HTERT RPE-1 (cell line): ENCODE data around the gene HGD.
"Not testable (repeated sequence)": the region's sequence is repeated elsewhere in the genome, so short reads cannot be mapped to it uniquely, and the experiment has no call there.

ENCODE experiments used
- in situ Hi-C: fragments of 300-500 bp; cut with MboI; formaldehyde crosslinking; loops from 4 replicates; pipeline ENCODE4 v1.14.3; 2020; ENCODE audit warnings: low sequenced_read_pairs

The HGD gene

DNA sequence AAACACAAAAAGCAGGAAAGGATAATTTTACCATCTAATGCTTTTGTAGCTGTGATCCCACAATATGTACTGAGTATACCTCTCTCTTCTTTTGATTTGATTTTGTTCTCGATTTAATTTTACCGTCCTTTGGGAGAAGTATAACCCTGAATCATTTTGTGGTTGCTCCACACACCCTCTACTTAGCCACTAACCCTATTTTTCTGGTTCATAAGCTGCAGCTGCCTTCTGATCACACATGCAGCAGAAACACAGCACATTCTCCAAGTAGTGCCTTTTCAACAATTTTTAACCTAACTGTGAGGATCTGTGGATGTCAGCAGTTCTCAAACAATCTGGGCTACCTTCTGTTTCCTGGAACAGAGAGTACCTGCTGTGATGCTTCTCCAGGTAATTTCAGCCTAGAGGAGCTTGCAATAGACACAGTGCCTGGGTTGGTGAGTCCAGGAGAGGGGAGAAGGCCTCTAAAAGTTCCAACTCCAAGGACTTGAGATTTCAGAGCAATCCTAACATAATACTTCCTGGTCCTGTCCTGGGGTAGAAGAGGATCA is 40.3 kb downstream of the HGD start:
- in situ Hi-C loops: no loop called here

DNA sequence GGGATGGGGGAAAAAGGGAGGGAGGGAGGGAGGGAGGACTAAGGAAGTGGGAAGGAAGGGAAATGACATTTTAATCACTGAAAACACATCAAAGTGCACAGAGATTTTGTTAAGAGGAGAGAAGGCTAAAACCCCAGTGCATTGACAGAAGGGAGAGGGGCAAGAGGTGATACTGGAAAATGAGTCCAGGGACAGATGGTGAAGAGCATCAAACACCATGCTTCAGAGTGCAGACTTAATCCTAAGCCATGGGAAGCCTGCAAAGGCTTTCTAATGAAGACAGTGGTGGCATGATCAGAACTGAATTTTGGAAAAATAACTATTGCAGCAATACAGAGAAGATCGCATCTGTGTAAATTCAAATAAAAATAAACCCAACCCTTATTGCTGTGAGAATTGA is 41.8 kb downstream of the HGD start:
- in situ Hi-C loops: no loop called here

DNA sequence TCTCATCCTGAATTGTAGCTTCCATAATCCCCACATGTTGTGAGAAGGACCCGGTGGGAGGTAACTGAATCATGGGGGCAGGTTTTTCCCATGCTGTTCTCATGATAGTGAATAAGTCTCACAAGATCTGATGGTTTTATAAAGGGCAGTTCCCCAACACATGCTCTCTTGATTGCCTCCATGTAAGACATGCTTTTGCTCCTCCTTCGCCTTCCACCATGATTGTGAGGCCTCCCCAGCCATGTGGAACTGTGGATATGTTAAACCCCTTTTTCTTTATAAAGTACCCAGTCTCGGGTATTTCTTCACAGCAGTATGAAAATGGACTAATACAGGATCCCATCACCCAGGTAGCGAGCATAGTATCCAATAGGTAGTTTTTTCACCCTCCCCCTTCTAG is 43.2 kb downstream of the HGD start:
- in situ Hi-C loops: not testable (repeated sequence)

DNA sequence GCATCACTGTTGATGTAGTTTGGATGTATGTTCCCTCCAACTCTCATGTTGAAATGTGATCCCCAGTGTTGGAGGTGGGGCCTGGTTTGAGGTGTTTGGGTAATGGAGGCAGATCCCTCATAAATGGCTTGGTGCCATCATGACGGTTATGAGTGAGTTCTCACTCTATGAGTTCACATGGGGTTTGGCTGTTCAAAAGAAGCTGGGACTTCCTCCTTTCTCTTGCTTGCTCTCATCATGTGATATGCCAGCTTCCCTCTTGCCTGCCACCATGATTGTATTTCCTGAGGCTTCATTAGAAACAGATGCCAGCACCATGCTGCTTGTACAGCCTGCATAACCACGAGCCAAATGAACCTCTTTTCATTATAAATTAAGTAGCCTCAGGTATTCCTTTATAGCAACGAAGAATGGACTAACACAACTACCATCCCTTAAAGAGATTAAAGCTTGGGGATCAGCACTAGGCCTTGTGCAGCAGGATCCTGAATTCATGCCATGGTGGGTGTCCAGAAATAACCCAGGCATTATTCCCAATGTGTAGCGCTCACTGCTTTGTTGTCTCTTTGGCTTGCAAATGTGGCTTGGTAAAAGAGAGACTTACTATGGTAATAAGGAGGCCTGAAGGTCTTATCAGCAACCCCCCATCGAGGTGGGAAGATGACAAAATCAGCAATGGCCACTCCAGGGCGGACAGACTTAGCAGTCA is 44.0 kb downstream of the HGD start:
- in situ Hi-C loops: no loop called here

DNA sequence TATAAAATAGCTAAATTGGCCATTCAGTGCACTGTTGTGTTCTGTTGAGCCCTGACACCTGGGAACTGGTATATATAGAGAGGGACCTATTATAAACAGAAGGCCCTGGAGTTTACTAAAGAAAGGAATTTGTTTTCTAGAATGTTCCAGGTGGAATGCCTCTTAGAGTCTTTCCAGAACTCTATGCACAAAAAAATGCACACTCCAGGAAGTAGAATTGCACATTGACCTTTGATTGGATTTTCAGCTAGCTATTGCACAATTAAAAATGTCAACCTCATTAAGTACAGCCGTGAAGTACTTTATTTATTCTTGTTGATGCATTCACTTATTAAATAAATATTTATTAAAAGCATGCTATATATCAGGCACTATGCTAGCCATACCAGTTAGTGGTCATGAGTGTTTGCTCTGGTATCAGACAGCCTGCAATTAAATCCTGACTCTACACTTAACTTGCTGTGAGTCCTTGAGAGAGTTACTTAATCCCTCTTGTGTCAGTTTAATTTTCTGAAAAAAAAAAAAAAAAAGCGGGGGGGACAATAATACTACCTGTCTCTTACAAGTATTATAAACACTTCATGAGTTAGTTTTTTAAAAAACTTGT is 45.1 kb downstream of the HGD start:
- in situ Hi-C loops: no loop called here

DNA sequence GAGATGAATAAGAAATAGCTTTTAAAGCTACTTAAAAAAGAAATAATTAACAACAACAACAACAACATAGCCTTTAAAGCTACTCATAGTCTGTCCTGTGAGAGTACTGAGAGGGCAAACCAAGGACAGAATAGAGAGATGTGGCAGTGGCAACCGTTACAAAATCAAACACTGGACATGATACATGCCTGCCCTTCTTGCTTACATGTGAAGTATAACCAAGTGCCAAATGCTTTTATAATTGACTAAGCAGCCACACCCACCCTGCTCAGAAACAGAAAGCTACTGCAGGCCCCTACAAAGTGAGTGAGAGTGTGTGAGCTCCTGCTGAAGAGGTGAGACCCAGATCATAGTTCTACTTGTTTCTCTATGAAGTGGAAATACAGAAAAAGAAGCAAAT is 47.5 kb downstream of the HGD start:
- in situ Hi-C loops: no loop called here

DNA sequence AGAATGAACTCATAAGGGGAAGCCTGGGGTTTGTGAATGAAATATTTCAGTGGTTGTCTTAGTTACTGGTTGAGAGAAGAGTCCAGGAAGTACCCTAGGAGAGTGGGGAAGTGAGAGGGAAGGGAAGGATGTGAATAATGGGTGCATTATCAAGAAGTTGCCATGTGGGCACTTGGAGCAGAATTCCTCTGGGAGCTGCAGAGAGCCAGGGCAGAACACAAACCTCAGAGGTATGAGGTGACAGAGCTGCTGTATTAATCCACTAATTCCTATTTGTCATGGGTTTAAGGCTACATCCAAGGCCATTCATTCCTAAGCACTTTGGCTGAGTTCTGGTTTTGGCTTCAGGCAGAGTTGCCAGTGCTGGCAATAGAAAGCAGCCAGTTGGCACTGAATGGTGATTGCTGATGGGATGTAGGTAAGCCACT is 56.9 kb downstream of the HGD start:
- in situ Hi-C loops: no loop called here

DNA sequence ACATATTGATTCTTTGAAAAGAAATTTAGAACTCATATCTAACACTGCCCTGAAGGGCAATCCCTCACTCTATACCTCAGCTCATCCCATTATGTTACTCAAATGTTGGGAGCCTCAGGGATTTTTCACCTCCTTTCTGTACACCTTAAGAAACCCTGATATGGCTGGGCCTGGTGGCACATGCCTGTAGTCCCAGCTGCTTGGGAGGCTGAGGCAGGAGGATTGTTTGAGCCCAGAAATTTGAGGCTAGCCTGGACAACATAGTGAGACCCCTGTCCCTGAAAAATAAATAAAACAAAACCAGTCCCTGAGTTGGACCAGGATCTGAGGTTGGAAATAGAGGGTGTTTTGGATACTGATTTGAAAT is 58.3 kb downstream of the HGD start:
- in situ Hi-C loops: no loop called here

DNA sequence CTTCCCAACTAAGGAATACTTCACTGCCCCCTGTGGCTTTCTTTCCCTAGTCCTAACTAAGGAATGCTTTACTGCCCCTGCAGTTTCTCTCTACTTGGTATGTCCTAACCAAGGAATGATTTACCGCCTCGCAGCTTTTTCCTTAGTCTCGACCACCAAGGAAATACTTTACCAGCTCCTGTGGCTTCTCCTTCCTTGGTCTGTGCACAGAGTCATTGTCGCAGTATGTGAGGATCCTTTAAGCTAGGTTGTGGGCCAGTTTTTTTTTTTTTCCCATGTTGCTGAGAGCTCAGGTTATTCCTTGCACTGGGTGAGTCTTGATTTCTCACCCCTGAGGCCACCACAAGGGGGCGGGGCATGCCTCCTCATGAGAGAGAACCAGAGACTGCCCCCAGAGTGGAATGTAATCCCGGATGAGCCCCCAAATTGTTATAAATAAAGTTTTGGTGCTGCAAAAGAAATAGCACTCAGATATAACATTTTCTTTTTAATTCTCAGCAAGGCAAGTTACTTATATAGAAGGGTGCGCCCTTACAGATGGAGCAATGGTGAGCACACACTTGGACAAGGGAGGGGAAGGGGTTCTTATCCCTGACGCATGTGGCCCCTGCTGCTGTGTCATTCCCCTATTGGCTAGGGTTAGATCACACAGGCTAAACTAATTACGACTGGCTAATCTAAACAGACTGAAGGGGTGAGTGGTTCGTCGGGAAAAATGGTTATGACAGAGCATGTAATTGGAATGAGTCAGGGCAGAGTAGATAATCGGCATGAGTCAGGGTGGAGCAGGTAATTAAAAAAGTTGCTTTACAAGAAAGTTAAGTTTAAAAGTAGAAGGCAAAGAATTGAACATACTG is 58.9 kb downstream of the HGD start:
- in situ Hi-C loops: no loop called here

DNA sequence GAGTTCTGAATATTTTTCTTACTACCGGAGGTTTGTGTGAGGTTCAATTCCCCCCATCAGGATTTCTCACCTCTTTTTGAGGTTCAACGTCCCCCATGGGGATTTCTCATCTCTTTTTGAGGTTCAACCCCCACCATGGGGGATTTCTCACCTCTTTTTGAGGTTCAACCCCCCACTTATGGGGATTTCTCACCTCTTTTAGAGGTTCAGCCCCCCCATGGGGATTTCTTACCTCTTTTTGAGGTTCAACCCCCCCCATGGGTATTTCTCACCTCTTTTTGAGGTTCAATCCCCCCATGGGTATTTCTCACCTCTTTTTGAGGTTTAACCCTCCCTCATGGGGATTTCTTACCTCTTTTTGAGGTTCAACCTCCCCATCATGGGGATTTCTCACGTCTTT is 59.6 kb downstream of the HGD start:
- in situ Hi-C loops: no loop called here

DNA sequence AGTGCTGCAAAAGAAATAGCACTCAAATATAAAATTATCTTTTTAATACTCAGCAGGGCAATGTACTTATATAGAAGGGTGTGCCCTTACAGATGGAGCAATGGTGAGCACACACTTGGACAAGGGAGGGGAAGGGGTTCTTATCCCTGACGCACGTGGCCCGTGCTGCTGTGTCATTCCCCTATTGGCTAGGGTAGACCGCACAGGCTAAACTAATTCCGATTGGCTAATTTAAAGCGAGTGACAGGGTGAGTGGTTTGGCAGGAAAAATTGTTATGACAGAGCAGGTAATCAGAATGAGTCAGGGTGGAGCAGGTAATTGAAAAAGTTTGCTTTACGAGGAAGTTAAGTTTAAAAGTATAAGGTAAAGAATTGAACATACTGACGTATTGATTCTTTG is 65.3 kb downstream of the HGD start:
- in situ Hi-C loops: not testable (repeated sequence)

DNA sequence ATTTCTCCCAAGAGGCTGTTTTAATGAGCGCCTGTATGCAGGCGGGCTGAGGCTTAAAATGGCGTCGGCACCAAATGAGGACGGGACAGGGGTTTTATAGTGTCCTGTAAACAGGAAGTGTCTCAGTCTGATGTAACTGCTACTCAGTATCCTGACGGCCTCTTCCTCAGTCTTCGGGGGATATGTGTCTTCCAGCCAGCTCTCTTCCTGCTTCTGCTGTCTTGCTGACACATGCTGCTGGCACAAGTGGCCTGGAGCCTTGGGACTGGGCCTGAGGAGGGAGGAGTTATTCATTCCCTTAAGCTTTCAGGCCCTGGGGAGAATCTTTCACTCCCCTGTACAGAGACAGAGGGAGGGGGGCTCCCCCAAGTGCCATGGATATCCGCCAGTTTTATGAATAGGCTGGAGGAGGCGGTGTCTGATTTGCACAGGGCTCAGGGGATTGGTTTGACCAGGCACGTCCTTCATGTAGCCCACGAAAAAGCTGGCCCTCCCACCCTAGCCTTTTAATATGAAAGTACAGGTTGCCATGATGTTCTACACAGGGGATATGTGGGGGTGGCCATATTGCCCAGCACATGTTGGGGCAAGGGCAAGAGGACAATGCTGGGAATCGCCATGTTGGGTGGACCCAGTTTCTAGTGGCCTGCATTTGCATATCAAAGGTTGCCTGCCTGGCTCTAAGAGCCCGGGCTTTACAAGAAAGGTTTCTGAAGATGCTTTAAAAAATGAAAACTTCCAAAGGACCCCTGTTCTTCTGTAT is 66.0 kb downstream of the HGD start:
- in situ Hi-C loops: no loop called here

DNA sequence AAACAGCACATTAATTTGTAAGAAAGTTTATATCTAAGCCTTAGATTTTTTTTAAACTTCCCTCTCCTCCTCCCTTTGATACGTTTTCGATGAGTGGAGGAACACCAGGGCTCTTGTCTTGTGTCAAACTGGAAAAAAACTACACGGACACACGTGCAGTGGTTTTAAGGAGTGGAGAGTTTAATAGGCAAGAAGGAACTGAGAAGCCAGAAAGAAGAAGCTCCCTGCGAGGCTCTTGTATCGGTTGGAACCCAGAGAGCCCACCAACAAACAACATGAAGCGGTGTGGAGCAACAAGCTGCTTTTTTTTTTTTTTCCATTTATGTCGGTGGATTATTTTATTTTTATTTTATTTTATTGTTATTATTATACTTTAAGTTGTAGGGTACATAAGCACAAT is 67.3 kb downstream of the HGD start:
- in situ Hi-C loops: no loop called here

DNA sequence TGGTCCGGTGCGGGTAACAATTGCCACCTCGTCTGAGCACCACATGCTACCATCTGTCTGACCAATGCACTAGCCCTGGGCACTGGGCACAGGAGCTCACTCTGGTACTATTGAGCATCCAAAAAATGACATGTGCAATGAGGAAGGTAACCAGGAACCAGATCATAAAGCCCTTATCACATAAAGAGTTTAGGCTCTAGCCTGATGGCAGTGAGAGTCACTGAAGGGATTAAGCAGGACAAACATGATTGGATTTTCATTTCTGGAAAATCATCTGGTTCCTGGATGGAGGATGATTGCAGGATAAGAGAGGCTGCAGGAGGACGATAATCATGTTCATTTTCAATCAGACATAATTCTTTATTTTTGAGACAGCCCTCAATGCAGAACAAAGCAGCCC is 73.5 kb downstream of the HGD start:
- in situ Hi-C loops: no loop called here

DNA sequence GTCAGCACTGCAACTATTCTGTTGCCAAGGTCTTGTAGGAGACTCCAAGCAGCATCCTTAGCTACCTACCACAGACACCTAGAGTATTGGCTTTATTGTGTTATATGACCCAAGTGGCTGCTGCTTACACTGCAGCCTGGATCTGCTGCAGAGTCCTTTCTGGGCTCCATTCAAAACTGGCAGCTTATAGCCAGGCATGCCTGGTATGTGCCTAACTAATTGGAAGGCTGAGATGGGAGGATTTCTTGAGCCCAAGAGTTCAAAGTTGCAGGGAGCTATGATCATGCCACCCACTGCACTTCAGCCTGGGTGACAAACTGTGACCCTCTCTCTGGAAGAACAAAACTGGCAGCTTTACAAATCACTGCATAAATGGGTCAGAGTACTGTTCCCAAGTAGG is 77.3 kb downstream of the HGD start:
- in situ Hi-C loops: no loop called here

DNA sequence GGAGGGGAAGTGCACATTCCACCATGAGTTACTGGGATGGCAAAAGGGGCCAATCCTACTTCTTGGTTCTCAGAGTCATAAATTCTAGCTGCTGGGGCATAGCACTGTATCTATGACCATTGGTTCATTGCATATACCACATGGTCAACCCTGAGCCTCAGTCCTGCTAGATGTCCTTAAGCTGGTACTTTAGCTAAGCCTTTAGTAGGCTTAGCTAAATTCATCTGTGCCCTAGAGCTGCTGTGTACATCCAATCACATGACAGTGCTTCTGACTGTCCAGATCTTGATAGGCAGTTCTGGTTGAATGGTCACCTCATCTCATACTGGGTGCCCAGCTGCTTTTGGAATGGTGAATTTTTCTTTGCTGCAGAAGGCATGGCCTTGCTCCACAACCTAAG is 77.7 kb downstream of the HGD start:
- in situ Hi-C loops: no loop called here

DNA sequence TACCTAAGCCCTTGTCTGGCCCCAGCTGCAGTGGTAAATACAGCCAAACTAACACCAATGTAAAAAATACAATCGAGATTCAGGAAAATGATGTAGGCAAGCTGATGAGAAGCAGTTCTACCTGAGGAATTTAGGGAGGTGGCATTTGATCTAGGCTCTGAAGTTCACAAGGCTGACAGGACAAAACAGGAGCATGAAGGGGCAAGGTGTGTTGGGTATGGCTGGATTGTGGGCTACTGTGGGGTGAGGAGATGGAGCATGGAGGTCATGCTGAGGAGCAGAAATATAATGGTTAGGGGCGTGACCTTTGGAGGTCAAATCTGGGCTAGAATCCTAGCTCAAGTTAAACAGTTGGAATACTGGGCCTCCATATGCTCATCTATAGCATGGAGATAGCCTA is 79.4 kb downstream of the HGD start:
- in situ Hi-C loops: no loop called here

DNA sequence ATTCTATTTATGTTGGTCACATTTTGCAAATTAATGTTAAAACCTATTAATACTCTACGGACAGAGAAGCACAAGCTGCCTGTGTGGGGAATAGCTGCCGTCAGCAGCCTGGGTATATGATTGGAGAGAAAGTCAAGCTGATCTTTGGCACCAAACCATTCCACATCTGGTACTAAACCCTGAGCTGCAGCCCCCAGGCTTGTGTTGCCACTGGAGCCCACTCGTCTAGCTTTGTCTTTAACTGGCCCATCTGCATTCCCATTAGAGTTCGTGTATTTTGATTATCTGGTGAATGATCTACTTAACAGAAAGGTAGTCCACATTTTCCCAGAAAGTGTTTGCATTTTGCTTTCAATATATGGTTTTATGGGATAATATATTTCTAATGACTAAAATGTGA is 80.5 kb downstream of the HGD start:
- in situ Hi-C loops: no loop called here

DNA sequence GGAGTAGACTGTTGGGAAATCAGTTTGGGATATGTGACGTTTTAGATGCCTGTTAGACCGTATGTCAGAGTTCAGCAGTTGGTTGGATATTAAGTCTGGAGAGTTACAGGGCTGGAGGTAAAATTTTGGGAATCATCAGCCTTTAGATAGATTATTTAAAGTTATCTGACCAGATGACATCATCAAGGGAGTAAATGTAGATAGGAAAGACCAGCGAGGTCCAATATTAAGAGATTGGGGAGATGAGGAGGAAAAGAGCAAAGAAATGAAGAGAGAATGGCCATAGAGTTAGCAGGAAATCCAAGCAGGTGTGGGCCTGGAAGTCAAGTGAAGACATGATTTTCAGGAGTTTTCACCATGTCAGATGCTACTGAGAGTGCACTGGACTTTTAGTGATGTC is 82.8 kb downstream of the HGD start:
- in situ Hi-C loops: no loop called here

DNA sequence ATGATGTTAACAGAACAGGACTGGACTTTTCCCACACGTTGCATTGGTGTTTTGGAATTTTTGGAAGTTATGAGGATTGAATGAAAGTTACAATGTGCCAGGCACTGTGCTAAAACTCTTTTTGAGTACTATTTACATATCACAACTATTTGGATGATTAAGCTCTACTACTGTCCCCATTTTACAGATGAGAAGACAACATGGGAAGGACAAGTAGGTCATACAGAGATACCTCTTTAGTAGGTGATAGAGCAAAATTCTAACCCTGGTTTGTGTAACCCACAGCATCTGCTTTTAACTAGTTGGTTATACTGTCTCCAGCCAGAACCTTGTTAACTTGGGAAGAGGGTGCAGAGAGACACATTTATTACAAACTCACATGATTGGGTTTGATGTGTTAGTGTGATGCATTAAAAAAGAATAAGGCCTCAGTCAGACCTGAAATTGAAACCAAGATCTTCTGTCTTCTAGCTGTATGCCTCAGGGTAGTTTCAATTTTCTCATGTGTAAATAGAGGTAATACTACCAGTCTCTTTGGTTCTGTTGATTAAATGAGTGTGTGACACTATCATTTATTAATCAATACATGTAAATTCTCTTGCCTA is 84.5 kb downstream of the HGD start:
- in situ Hi-C loops: no loop called here

DNA sequence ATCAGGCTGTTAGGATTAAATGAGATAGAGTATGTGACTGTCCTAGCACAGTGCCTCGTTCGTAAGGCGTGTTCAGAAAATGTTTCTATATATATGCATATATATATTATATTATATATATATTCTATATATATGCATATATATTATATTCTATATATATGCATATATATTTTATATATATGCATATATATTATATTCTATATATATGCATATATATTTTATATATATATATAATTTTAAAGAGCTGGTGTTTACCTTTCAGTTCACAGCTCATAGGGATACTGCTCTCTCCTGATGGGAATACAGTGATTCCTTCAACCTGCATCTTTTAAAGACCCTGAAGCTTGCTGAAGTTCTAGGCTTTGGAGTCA is 85.2 kb downstream of the HGD start:
- in situ Hi-C loops: no loop called here
